Gastrocnemius medialis (tissue), 4 donors: ENCODE results near the gene ACTL10. TPM values are rescaled to one million over a fixed set of nuclear protein-coding genes. Genes with fewer than 3 reads are reported as not detected.

Source experiments
- ATAC-seq, 2 donors: fragments of 150-250 bp; one replicate each; pipeline ENCODE4 v1.9.1; 2016
- DNase-seq, 2 donors: peaks; one replicate each; pipeline ENCODE4 v3.0.0-alpha.2; 2019
- H3K27ac ChIP-seq, 4 donors: fragments of 200-600 bp; sonication (generic); 1 replicate in 1 of 4; 2 replicates in 3 of 4; pipeline ENCODE4 v1.5.1; 2016 to 2018; ENCODE audit warnings: mild to moderate bottlenecking in 2 of 4, moderate library complexity in 1 of 4
- H3K27me3 ChIP-seq, 3 donors: fragments of 200-600 bp; sonication (generic) in 2 of 3; 1 replicate in 1 of 3; 2 replicates in 2 of 3; pipeline versions ENCODE4 v1.5.1 to v1.6.0; 2016 to 2019; ENCODE audit warnings: mild to moderate bottlenecking in 1 of 3, moderate library complexity in 1 of 3
- H3K36me3 ChIP-seq, 2 donors: fragments of 200-600 bp; sonication (generic) in 1 of 2; one replicate each; pipeline ENCODE4 v1.5.1; 2017 to 2018
- H3K4me1 ChIP-seq, 2 donors: fragments of 200-600 bp; sonication (generic) in 1 of 2; one replicate each; pipeline ENCODE4 v1.5.1; 2016 to 2017; ENCODE audit warnings: mild to moderate bottlenecking in 2 of 2
- H3K4me3 ChIP-seq, 4 donors: fragments of 200-600 bp; sonication (generic) in 3 of 4; 1 replicate in 1 of 4; 2 replicates in 3 of 4; pipeline ENCODE4 v1.5.1; 2016 to 2019; ENCODE audit warnings: mild to moderate bottlenecking in 2 of 4
- H3K9me3 ChIP-seq, 3 donors: fragments of 200-600 bp; sonication (generic) in 2 of 3; 1 replicate in 1 of 3; 2 replicates in 2 of 3; pipeline ENCODE4 v1.5.1; 2016 to 2019
- POLR2A ChIP-seq, 2 donors: fragments of 450-650 bp; IDR thresholded peaks; one replicate each; pipeline ENCODE4 v1.6.1; 2017; ENCODE audit warnings: antibody characterized with exemption in 2 of 2, mild to moderate bottlenecking in 2 of 2, moderate library complexity in 2 of 2
- in situ Hi-C, 4 donors: fragments of 200-750 bp; cut with MboI; loops; one replicate each; pipeline versions ENCODE4 v1.15.0 to v1.8.0; 2017; ENCODE audit warnings: low sequenced_read_pairs in 4 of 4
- intact Hi-C: fragments of 100-400 bp; cut with DNase I; formaldehyde crosslinking; loops from one replicate; pipeline ENCODE4 v1.15.1; 2023; ENCODE audit warnings: low total_unique reads
- total RNA-seq, 4 donors: library from RNA; depleted of rRNA; stranded (reverse); fragments of >200 nt; gene quantifications; one replicate each; pipeline versions ENCODE4 v1.1.0 to v1.2.3, GENCODE V29; 2016
- TF ChIP-seq, protein P1 (sequence below), 5 experiments: fragments of 450-650 bp in 3 of 5; fragments of 200-600 bp in 2 of 5; sonication (generic) in 2 of 5; IDR thresholded peaks in 4 of 5; conservative IDR thresholded peaks in 1 of 5; 1 replicate in 4 of 5; 2 replicates in 1 of 5; pipeline ENCODE4 v1.5.1; 2016 to 2019; ENCODE audit warnings: antibody characterized with exemption in 5 of 5, mild to moderate bottlenecking in 3 of 5, moderate library complexity in 3 of 5

Gene ACTL10
- total RNA-seq, 4 donors from 2014 or later, result 0.22 to 0.39 TPM; not detected in 2

DNA sequence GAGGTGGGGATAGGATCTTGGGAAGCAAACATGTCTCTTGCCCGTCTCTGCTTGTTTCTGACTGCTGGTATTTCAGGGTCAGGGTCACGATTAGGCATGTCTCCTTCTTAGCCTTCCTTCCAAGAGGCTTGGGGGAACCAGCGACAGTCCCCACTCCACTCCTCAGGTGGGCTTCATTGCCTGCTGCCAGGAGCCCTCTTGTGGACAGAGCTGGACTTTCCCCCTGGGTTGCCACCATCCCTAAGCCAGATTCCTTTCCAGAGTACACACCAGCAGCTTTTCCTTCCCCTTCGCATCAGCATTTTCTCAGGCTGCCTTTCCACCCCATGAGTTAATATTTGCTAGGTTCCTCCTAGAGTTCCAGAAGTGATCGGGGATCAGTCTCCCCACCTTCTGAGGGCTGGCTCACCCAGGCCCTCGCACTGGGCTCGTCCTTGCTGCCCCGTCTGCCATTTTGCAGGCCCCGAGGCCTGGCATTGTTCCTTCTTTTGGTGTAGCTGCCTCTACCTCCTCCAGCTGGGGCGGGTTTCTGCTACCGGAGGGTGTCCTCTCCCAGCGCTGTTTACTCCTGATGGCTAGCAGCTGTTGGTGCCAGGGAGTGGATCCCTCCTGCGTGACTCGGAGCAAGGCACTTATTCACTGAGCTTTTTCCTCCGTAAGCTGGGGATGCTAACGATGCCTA lies 13.4 kb upstream of the ACTL10 start:
- no peak overlapping the region for H3K4me3 ChIP-seq
- intact Hi-C loops, result no loop called here

DNA sequence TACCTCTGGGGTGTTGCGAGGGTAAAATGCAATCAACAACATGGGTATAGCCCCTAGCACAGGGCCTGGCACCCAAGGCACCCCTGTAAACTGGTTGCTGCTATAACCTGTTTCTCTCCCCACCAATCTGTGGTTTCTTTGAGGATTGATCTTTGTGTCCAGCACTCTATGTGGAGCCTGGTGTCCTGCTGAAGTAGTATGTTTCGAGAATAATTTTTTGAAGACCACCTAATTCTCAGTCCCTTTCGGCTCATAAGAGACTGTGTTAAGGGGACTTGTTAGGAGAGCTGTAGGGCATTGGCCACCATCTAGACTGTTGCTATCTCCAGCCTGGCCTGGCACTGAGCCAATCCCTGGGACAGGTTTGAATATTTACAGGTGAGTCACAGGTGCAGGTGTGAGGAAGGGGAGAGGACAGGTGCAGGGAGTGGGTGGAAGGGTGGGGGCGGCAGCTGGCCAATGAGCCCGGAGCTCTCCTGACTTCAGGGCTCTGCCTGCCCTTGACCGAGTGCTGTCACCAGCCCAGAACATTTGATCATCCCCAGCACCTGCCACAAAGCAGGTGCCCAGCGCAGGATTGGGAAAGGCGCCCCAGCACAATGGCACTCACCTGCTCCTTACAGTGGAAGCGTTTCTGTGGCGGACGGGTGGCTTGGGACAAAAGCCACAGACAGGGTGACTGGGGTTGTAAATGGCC lies 12.7 kb upstream of the ACTL10 start:
- TF ChIP-seq, protein P1, sequence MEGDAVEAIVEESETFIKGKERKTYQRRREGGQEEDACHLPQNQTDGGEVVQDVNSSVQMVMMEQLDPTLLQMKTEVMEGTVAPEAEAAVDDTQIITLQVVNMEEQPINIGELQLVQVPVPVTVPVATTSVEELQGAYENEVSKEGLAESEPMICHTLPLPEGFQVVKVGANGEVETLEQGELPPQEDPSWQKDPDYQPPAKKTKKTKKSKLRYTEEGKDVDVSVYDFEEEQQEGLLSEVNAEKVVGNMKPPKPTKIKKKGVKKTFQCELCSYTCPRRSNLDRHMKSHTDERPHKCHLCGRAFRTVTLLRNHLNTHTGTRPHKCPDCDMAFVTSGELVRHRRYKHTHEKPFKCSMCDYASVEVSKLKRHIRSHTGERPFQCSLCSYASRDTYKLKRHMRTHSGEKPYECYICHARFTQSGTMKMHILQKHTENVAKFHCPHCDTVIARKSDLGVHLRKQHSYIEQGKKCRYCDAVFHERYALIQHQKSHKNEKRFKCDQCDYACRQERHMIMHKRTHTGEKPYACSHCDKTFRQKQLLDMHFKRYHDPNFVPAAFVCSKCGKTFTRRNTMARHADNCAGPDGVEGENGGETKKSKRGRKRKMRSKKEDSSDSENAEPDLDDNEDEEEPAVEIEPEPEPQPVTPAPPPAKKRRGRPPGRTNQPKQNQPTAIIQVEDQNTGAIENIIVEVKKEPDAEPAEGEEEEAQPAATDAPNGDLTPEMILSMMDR (IDR thresholded peaks at IDR 0.05 in 4 of 5, conservative IDR thresholded peaks at IDR 0.05 in 1 of 5), result no peak
- TF ChIP-seq POLR2A (IDR thresholded peaks at IDR 0.05), result no peak
- intact Hi-C loops (no loop called here), in situ Hi-C loops (loop anchor here in 2 of 4 donors (5.0 to 10.0 kb wide), 2 partner anchors 199 to 202 kb away; no protein-coding TSS in a partner anchor)
- DNase-seq (no peak), ATAC-seq (no peak)
- no peaks in the 10 kb centered on the region for H3K9me3 ChIP-seq
- H3K27ac ChIP-seq, result no peak overlapping the region
- H3K36me3 ChIP-seq, result peaks cover 0 to 27% of the 10 kb centered on the region in 2 donors
- no peaks in the 10 kb centered on the region for H3K27me3 ChIP-seq
- H3K4me1 ChIP-seq, result peaks cover 14% of the 10 kb centered on the region in 2 donors
- H3K4me3 ChIP-seq, result no peak overlapping the region

More for the DNA sequence above, 13.4 kb upstream of the ACTL10 start:
- H3K4me1 ChIP-seq, result peaks cover 21% of the 10 kb centered on the region in 2 donors
- in situ Hi-C loops, result loop anchor here in 2 of 4 donors (5.0 to 10.0 kb wide), 2 partner anchors 199 to 201 kb away; no protein-coding TSS in a partner anchor
- peak; percentile 33 to 48 for ATAC-seq
- DNase-seq, result no peak
- H3K27ac ChIP-seq, result no peak overlapping the region
- H3K36me3 ChIP-seq, result peaks cover 0 to 22% of the 10 kb centered on the region in 2 donors
- TF ChIP-seq, protein P1 (IDR thresholded peaks at IDR 0.05 in 4 of 5, conservative IDR thresholded peaks at IDR 0.05 in 1 of 5), result peak; percentile 57 to 73 (median 67)
- TF ChIP-seq POLR2A (IDR thresholded peaks at IDR 0.05), result no peak
- no peaks in the 10 kb centered on the region for H3K27me3 ChIP-seq
- no peaks in the 10 kb centered on the region for H3K9me3 ChIP-seq

DNA sequence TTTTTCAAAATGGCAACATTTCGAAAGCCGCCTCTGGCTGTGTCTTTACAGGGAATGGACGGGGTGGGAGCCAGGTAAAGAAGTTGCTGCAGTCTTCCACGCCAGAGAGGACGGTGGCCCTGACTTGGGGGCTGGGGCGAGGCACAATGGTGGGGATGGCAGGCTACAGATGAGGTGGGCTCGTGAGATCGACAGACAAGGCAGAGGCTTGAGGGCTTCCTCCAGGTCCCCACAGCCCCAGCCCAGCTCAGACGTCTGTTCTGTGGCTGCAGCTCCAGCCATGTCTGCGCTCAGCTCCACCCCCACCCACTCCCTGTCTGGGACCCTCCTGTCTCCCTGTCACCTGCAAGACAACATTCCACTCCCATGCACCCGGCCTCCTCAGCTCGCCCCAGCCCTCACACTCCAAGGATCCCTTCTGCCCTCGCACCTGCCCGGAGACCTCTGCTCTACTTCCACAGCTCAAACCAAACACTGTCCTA lies 12.0 kb upstream of the ACTL10 start:
- no peak for ATAC-seq
- Histone ChIP-seq H3K4me3 (no peak overlapping the region), H3K27me3 (no peaks in the 10 kb centered on the region), H3K36me3 (peaks cover 0 to 34% of the 10 kb centered on the region in 2 donors), H3K9me3 (no peaks in the 10 kb centered on the region), H3K27ac (no peak overlapping the region), H3K4me1 (peaks cover 7 to 8% of the 10 kb centered on the region in 2 donors)
- in situ Hi-C loops (loop anchor here in 2 of 4 donors (5.0 to 10.0 kb wide), 2 partner anchors 200 to 202 kb away; no protein-coding TSS in a partner anchor), intact Hi-C loops (no loop called here)
- no peak for DNase-seq
- TF ChIP-seq, protein P1 (IDR thresholded peaks at IDR 0.05 in 4 of 5, conservative IDR thresholded peaks at IDR 0.05 in 1 of 5), result no peak
- TF ChIP-seq POLR2A (IDR thresholded peaks at IDR 0.05), result no peak

DNA sequence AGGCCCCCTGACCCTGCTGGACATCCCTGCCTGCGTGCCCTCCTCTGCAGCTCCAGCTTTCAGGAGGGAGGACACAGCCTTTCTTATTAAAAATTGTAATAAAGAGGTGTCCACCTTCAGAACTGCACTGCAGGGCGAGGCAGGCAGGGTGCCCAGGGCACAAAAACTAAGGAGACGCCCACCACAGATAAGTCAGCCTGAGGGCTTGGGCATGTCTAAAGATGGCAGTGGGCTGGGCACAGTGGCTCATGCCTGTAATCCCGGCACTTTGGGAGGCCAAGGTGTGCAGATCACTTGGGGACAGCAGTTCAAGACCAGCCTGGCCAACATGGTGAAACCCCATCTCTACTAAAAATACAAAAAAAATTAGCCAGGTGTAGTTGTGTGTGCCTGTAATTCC lies 11.6 kb upstream of the ACTL10 start:
- H3K36me3 ChIP-seq, result peaks cover 0 to 39% of the 10 kb centered on the region in 2 donors
- intact Hi-C loops, result no loop called here
- TF ChIP-seq, protein P1 (IDR thresholded peaks at IDR 0.05 in 4 of 5, conservative IDR thresholded peaks at IDR 0.05 in 1 of 5), result no peak
- TF ChIP-seq POLR2A (IDR thresholded peaks at IDR 0.05), result no peak
- in situ Hi-C loops, result loop anchor here in 1 of 4 donors (10.0 kb wide), 1 partner anchor 200 kb away; no protein-coding TSS in a partner anchor
- no peaks in the 10 kb centered on the region for H3K27me3 ChIP-seq
- ATAC-seq (no peak), DNase-seq (no peak)
- H3K4me3 ChIP-seq, result no peak overlapping the region
- no peaks in the 10 kb centered on the region for H3K9me3 ChIP-seq
- H3K4me1 ChIP-seq, result peaks cover 7 to 8% of the 10 kb centered on the region in 2 donors
- no peak overlapping the region for H3K27ac ChIP-seq
